Endothelial cell (in vitro differentiated cells): Measurements from ENCODE around the gene LILRB2. TPM values are rescaled to one million over a fixed set of nuclear protein-coding genes. Genes with fewer than 3 reads are reported as not detected.
"Not testable (repeated sequence)": the region's sequence is repeated elsewhere in the genome, so short reads cannot be mapped to it uniquely, and the experiment has no call there.

Experiments used
- DNase-seq: peaks from one replicate; pipeline ENCODE4 v3.0.0; 2021; ENCODE audit warnings: low spot score
- H3K27ac Mint-ChIP-seq: one replicate; pipeline ENCODE4 v1.8.0; 2021; ENCODE audit warnings: mixed read lengths, inconsistent platforms; ENCODE audit not compliant: unreplicated experiment
- H3K27me3 Mint-ChIP-seq: one replicate; pipeline ENCODE4 v1.8.0; 2021; ENCODE audit warnings: mild to moderate bottlenecking, moderate library complexity, mixed read lengths, inconsistent platforms; ENCODE audit not compliant: unreplicated experiment
- H3K36me3 Mint-ChIP-seq: one replicate; pipeline ENCODE4 v1.8.0; 2021; ENCODE audit warnings: mild to moderate bottlenecking, low read depth, mixed read lengths, inconsistent platforms; ENCODE audit not compliant: unreplicated experiment
- H3K4me1 Mint-ChIP-seq: one replicate; pipeline ENCODE4 v1.8.0; 2021; ENCODE audit warnings: mild to moderate bottlenecking, mixed read lengths, inconsistent platforms; ENCODE audit not compliant: unreplicated experiment
- H3K4me3 Mint-ChIP-seq: one replicate; pipeline ENCODE4 v1.8.0; 2021; ENCODE audit warnings: mild to moderate bottlenecking, mixed read lengths, inconsistent platforms; ENCODE audit not compliant: unreplicated experiment
- H3K9me3 Mint-ChIP-seq: one replicate; pipeline ENCODE4 v1.8.0; 2021; ENCODE audit warnings: mixed read lengths, inconsistent platforms; ENCODE audit not compliant: unreplicated experiment
- total RNA-seq: library from RNA; stranded (reverse); fragmentation: NEBNext Ultra II Directional; extraction: Animal tissue kit (Norgen Biotek cat#: 25700); gene quantifications from one replicate; pipeline ENCODE4 v1.2.1, GENCODE V29; 2021; ENCODE audit not compliant: unreplicated experiment
- TF ChIP-seq, protein P1 (sequence below): fragments of 200-600 bp; sonication (generic); IDR thresholded peaks from one replicate; pipeline ENCODE4 v1.5.0; 2021; ENCODE audit warnings: antibody characterized with exemption; ENCODE audit not compliant: unreplicated experiment

LILRB2 gene
- total RNA-seq, 1 donor from 2014 or later = not detected

DNA sequence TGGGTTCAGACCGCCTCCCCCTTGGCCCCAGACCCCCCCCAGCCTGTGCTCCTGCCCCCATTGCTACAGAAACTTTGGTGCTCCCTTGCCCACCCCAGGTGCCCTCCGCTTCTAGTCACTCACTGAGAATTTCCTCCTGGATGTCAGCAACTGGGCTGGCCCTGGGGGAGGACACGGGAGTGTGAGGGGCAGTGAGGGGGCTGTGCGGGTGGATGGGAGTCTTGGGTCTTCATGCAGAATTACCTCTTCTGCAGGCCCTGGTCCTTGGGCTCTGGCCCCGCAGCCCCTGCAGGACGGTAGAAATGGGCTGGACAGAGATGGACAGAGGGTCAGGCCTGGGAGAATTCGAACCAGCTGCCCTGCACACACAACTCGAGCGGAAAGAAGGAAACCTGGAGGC, 28.7 kb downstream of the LILRB2 start:
- TF ChIP-seq, protein P1, sequence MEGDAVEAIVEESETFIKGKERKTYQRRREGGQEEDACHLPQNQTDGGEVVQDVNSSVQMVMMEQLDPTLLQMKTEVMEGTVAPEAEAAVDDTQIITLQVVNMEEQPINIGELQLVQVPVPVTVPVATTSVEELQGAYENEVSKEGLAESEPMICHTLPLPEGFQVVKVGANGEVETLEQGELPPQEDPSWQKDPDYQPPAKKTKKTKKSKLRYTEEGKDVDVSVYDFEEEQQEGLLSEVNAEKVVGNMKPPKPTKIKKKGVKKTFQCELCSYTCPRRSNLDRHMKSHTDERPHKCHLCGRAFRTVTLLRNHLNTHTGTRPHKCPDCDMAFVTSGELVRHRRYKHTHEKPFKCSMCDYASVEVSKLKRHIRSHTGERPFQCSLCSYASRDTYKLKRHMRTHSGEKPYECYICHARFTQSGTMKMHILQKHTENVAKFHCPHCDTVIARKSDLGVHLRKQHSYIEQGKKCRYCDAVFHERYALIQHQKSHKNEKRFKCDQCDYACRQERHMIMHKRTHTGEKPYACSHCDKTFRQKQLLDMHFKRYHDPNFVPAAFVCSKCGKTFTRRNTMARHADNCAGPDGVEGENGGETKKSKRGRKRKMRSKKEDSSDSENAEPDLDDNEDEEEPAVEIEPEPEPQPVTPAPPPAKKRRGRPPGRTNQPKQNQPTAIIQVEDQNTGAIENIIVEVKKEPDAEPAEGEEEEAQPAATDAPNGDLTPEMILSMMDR = no peak
- H3K9me3 Mint-ChIP-seq = no peaks in the 10 kb centered on the region
- H3K27ac Mint-ChIP-seq = peak overlapping the region; percentile 5
- no peaks in the 10 kb centered on the region for H3K36me3 Mint-ChIP-seq
- no peak for DNase-seq
- H3K4me3 Mint-ChIP-seq = no peak overlapping the region
- peaks cover 2% of the 10 kb centered on the region for H3K27me3 Mint-ChIP-seq
- H3K4me1 Mint-ChIP-seq = peaks cover 13% of the 10 kb centered on the region

DNA sequence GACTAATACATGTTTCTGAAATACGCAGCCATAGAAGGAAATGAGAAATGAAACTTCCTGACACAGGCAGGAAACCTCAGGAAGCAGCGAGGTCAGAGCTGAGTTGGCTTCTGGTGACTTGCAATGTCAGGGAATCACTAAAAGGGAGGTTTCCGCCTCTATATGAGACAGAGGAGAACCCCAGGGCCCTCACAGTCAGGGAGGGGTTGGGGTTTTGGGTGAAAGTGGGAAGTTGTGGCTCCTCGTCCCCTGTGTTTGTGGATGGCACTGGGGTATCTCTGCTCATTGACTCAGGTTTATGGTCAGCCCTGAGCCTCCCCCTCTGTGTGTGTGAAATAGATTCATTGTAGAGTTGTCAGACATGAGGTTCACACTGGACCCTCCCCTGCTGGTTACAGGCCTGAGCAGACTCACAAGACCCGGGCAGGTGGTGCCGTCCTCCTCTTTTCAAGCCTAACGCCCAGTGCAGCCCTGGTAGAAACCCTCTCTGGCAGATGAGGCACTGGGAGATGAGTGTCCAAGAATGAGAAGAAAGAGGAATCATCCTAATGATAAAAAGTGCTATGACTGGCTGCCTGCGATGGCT, 32.8 kb downstream of the LILRB2 start:
- no peak for DNase-seq

DNA sequence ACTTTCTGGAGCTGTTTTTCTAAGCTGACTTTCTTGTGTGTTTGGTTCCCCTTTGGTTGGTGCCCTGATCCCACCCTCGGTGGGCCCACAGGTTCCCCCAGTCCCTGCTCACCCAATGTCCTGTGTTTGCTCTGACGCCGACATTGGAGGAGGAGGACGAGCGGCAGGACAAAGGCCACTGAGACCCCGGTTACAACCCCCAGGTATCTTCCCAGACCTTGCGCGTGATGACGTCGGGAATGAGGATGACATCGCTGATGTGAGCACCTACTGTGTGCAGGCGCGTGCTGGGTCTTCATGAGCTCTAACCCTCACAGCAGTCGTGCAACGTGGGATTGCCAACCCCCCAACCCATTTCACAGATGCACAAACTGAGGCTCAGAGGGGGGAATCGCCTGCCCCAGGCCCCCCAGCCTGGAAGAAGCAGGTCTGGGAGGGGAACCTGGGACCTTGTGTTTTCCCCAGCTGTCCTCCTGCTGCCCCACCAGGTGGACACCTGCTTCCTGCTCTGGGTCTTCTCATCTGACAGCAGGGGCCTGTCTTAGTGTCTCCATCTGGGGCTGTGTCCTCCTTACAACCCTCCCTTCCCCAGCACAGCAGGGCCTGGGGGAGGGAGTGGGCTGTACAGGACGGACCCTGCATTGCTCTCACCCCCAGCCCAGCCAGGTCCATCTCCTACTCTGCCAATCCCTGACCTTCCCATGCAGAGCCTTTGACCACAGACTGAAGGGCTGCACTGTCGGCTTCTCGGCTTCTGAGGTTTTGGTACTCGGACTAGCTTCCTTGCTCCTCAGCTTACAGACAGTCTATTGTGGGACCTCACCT, 33.6 kb downstream of the LILRB2 start:
- Mint-ChIP-seq H3K27ac (peak overlapping the region; percentile 67), H3K36me3 (no peaks in the 10 kb centered on the region), H3K27me3 (no peaks in the 10 kb centered on the region), H3K4me1 (peaks cover 9% of the 10 kb centered on the region), H3K9me3 (no peaks in the 10 kb centered on the region), H3K4me3 (no peak overlapping the region)
- no peak for DNase-seq
- TF ChIP-seq, protein P1 = no peak

More for the DNA sequence above, 32.8 kb downstream of the LILRB2 start:
- H3K27ac Mint-ChIP-seq = peak overlapping the region; percentile 67
- TF ChIP-seq, protein P1 = no peak
- H3K4me1 Mint-ChIP-seq = peaks cover 9% of the 10 kb centered on the region
- H3K36me3 Mint-ChIP-seq = no peaks in the 10 kb centered on the region
- H3K4me3 Mint-ChIP-seq = no peak overlapping the region
- H3K27me3 Mint-ChIP-seq = peaks cover 2% of the 10 kb centered on the region
- H3K9me3 Mint-ChIP-seq = no peaks in the 10 kb centered on the region

DNA sequence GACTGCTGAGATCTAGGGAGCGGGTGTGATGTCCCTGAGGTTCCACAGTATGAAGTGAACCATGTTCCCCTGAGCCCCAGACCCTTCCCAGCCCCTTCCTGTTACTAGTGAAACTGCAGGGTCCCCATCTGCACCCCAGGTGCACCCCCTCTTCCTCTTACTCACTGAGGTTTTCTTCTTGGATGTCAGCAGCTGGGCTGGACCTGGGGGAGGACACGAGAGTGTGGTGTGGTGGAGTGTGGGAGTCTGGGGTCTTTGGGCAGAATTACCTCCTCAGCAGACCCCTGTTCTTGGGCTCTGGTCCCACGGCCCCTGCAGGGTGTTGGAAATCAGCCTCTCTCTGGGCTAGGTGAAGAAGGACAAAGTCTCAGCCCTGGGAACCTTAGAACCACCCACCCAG, 35.0 kb downstream of the LILRB2 start:
- Mint-ChIP-seq H3K36me3 (no peaks in the 10 kb centered on the region), H3K4me1 (peaks cover 9% of the 10 kb centered on the region), H3K27me3 (no peaks in the 10 kb centered on the region), H3K4me3 (no peak overlapping the region), H3K9me3 (no peaks in the 10 kb centered on the region), H3K27ac (no peak overlapping the region)
- TF ChIP-seq, protein P1 = no peak
- no peak for DNase-seq

DNA sequence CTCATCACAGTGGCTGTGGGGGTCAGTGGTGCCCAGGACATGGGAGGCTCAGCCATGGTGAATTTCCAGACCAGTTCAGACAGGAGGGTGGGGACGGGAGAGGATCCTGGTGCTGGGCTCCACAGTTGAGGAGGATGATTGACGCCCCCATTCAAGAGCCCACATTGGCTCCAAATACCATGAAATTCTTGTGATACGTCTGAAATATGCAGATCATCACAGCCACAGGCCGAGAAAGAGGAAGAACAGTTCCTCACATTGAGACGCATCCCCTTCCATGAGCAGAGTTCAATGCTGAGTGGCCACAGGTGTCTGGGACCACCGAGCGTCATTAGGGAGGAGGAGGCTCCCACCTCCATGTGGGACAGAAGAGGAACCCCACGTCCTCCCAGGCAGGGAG, 37.1 kb downstream of the LILRB2 start:
- not testable (repeated sequence) for H3K4me1 Mint-ChIP-seq, H3K27me3 Mint-ChIP-seq, DNase-seq, H3K27ac Mint-ChIP-seq, H3K36me3 Mint-ChIP-seq, H3K4me3 Mint-ChIP-seq, H3K9me3 Mint-ChIP-seq

DNA sequence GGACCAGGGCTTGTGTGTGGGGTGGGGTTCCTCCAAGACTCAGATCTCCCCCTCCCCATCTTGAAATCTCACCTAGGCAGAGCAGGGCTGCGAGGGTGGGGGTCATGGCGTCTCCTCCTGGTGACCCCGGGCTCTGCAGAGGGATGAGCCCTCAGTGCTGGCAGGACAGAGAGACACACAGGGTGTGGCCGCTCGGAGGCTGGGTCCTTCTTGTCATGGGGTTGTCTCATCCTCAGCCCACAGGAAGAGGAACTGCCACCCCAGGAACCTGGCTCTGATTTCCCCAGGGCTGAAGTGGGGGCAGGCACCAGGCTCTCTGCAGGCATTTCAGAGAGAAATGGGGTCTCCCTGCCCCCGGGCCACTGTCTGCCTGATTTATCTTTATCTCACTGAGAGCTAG, 38.3 kb downstream of the LILRB2 start, which contains the start of gene LILRA6:
Gene LILRA6 (minus strand): TSS at position 145 of the 400 bp plus-strand sequence.
- not testable (repeated sequence) for DNase-seq, H3K9me3 Mint-ChIP-seq, H3K27me3 Mint-ChIP-seq

DNA sequence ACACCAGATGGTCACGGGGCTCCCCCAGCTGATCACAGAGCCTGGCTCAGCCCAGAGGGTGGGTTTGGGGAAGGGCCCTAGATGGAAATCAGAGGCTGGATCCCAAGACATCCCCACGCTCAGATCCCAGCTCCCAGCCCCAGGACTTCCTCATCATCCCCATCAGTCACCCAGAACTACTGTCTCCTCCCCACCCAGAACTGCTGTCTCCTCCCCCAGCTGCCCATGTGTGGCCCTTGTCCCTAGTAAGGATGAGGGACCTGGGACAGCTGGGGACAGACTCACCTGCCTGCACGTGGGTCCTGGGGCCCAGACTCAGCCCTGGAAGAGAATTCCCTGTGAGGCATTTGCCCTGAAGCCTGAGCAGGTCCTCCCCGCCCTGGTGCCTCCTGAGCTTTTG, 38.7 kb downstream of the LILRB2 start:
- not testable (repeated sequence) for DNase-seq

More for the DNA sequence above, 38.3 kb downstream of the LILRB2 start, which contains the start of gene LILRA6:
- H3K4me1 Mint-ChIP-seq, H3K27ac Mint-ChIP-seq, H3K36me3 Mint-ChIP-seq, H3K4me3 Mint-ChIP-seq: not testable (repeated sequence)

More for the DNA sequence above, 38.7 kb downstream of the LILRB2 start:
- not testable (repeated sequence) for H3K4me3 Mint-ChIP-seq, H3K27me3 Mint-ChIP-seq, H3K4me1 Mint-ChIP-seq, H3K36me3 Mint-ChIP-seq, H3K9me3 Mint-ChIP-seq, H3K27ac Mint-ChIP-seq
